ENCODE data around the gene MRPS27.

MRPS27 gene

GRCh38 chr5:72326306-72326649 lies 6.2 kb upstream of the MRPS27 start:
- H3K27ac ChIP-seq: no peak overlapping the region
- TF ChIP-seq ZFX (IDR thresholded peaks at IDR 0.05; ENCODE audit: borderline replicate concordance) (no peak), CTCF (IDR thresholded peaks at IDR 0.05) (no peak)

- H3K27ac ChIP-seq: no peak overlapping the region
- no peak for TF ChIP-seq ZFX (IDR thresholded peaks at IDR 0.05; ENCODE audit: borderline replicate concordance)
- no peak for TF ChIP-seq CTCF (IDR thresholded peaks at IDR 0.05)
Observed at GRCh38 chr5:72325566-72326305, 5.7 kb upstream of the MRPS27 start.

DNA sequence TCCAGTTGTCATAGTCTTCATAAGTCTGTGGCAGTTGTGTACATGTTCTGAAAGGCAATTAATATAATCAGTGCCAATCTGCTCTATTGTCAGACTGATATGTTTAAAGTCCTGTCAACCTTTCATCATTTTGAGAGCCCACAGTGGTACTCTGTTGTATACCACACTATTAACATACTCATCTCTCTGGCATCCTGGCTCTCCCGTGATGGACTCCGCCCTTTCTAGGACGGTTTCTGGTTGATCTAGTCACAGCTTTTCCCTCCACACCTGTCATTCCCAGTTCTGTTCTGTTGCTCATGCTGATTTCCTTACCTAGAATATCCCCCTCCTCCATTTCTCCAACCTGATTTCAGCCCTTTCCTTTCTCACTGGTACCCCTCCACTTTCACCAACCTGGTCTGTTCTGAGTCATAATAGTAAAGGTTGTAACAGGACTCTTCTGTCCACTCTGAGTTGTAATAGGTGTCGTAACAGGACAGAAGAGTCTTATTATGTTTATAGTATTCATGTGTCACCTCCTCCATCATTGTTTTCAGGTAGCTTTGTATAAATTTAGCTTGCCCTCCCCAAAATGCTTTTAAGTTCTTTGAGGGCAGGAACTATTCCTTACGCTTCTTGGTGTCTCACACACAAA lies 4.3 kb upstream of the MRPS27 start:
- H3K27ac ChIP-seq: no peak overlapping the region
- TF ChIP-seq ZFX (IDR thresholded peaks at IDR 0.05; ENCODE audit: borderline replicate concordance) (no peak), CTCF (IDR thresholded peaks at IDR 0.05) (no peak)

DNA sequence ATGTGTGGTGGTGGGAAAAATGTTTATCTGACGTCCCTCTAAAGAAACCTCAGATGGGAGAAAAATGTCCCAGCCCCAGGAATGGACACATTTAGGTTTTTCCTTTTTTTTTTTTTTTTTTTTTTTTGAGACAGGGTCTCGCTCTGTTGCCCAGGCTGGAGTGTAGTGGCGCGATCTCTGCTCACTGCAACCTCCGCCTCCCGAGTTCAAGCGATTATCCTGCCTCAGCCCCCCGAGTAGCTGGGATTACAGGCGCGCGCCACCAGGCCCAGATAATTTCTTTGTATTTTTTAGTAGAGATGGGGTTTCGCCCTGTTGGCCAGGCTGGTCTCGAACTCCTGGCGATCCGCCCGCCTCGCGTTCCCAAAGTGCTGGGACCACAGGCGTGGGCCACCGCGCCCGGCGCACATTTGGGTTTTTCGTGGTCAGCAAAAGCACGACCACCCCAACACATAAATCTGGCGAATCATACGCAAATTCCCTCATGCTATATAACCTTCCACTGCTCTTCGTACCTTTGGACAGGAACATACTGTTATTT lies 535 bp downstream of the MRPS27 start:
- H3K27ac ChIP-seq: peak overlapping the region; percentile 81

- TF ChIP-seq ZFX (IDR thresholded peaks at IDR 0.05; ENCODE audit: borderline replicate concordance) (no peak), CTCF (IDR thresholded peaks at IDR 0.05) (no peak)
Observed at GRCh38 chr5:72314571-72315172, 5.4 kb downstream of the MRPS27 start.

GRCh38 chr5:72313141-72313540 lies 6.9 kb downstream of the MRPS27 start:
- H3K27ac ChIP-seq: no peak overlapping the region
- TF ChIP-seq CTCF (IDR thresholded peaks at IDR 0.05) (no peak), ZFX (IDR thresholded peaks at IDR 0.05; ENCODE audit: borderline replicate concordance) (no peak)

More at GRCh38 chr5:72314571-72315172, 5.4 kb downstream of the MRPS27 start:
- no peak overlapping the region for H3K27ac ChIP-seq

- TF ChIP-seq ZFX (IDR thresholded peaks at IDR 0.05; ENCODE audit: borderline replicate concordance) (no peak), CTCF (IDR thresholded peaks at IDR 0.05) (no peak)
- peak overlapping the region; percentile 92 for H3K27ac ChIP-seq
Observed at GRCh38 chr5:72308853-72309191, 11.2 kb downstream of the MRPS27 start.

Data from 22Rv1 (cell line).